8988T (cell line): ENCODE results near the gene THSD7A.
"Not testable (repeated sequence)": the region's sequence is repeated elsewhere in the genome, so short reads cannot be mapped to it uniquely, and the experiment has no call there.

ENCODE experiments used
- DNase-seq: peaks from one replicate; pipeline ENCODE4 v3.0.0; 2011

THSD7A gene

GRCh38 chr7:11570922-11571550 lies 261.0 kb downstream of the THSD7A start:
- DNase-seq = no peak

- DNase-seq = no peak
Observed at GRCh38 chr7:11570205-11570604, 261.8 kb downstream of the THSD7A start.

GRCh38 chr7:11567571-11567970 lies 264.4 kb downstream of the THSD7A start:
- DNase-seq = no peak

GRCh38 chr7:11557627-11558026 lies 274.4 kb downstream of the THSD7A start:
- DNase-seq = no peak

- DNase-seq = no peak
Observed at GRCh38 chr7:11552676-11553296, 279.2 kb downstream of the THSD7A start.

- no peak for DNase-seq
Observed at GRCh38 chr7:11551470-11551869, 280.5 kb downstream of the THSD7A start.

GRCh38 chr7:11548532-11548931 lies 283.5 kb downstream of the THSD7A start:
- DNase-seq = no peak

- no peak for DNase-seq
Observed at GRCh38 chr7:11541330-11541729, 290.7 kb downstream of the THSD7A start.

- no peak for DNase-seq
Observed at GRCh38 chr7:11540271-11540761, 291.7 kb downstream of the THSD7A start.

- DNase-seq = no peak
Observed at GRCh38 chr7:11539853-11540252, 292.1 kb downstream of the THSD7A start.

- no peak for DNase-seq
Observed at GRCh38 chr7:11538751-11539299, 293.2 kb downstream of the THSD7A start.

- DNase-seq = no peak
Observed at GRCh38 chr7:11533229-11533820, 298.7 kb downstream of the THSD7A start.

- DNase-seq = no peak
Observed at GRCh38 chr7:11529382-11529781, 302.6 kb downstream of the THSD7A start.

GRCh38 chr7:11527707-11528106 lies 304.3 kb downstream of the THSD7A start:
- no peak for DNase-seq

GRCh38 chr7:11524476-11525397 lies 307.3 kb downstream of the THSD7A start:
- DNase-seq = no peak

- not testable (repeated sequence) for DNase-seq
Observed at GRCh38 chr7:11521964-11522499, 310.0 kb downstream of the THSD7A start.

- DNase-seq = no peak
Observed at GRCh38 chr7:11517853-11518252, 314.1 kb downstream of the THSD7A start.

- DNase-seq = no peak
Observed at GRCh38 chr7:11516328-11516727, 315.7 kb downstream of the THSD7A start.

- DNase-seq = no peak
Observed at GRCh38 chr7:11513460-11513859, 318.5 kb downstream of the THSD7A start.

- no peak for DNase-seq
Observed at GRCh38 chr7:11507929-11508328, 324.1 kb downstream of the THSD7A start.

- no peak for DNase-seq
Observed at GRCh38 chr7:11506417-11506816, 325.6 kb downstream of the THSD7A start.

GRCh38 chr7:11505471-11505985 lies 326.5 kb downstream of the THSD7A start:
- no peak for DNase-seq
